Measurements from ENCODE around the gene ALPK3. TPM values are rescaled to one million over a fixed set of nuclear protein-coding genes. Genes with fewer than 3 reads are reported as not detected.

ALPK3 gene
- total RNA-seq, 1 donor from 2014 or later, result 54.5 TPM

- no peak for TF ChIP-seq CTCF (IDR thresholded peaks at IDR 0.05; ENCODE audit: insufficient read depth, low read length, poor library complexity, severe bottlenecking)
Measured at GRCh38 chr15:84785053-84785452, 32.1 kb upstream of the ALPK3 start.

GRCh38 chr15:84788500-84788899, 28.7 kb upstream of the ALPK3 start:
- peaks cover 8% of the 10 kb centered on the region for H3K36me3 ChIP-seq (ENCODE audit: control insufficient read depth, insufficient read depth, low read length)
- no peak for TF ChIP-seq CTCF (IDR thresholded peaks at IDR 0.05; ENCODE audit: insufficient read depth, low read length, poor library complexity, severe bottlenecking)
- no peak for DNase-seq (ENCODE audit: low read depth)
- no peak overlapping the region for H3K4me3 ChIP-seq (ENCODE audit: low read depth, low read length)
- no peaks in the 10 kb centered on the region for H3K27me3 ChIP-seq (ENCODE audit: control insufficient read depth, insufficient read depth, low read length)

More at GRCh38 chr15:84785053-84785452, 32.1 kb upstream of the ALPK3 start:
- no peak for DNase-seq (ENCODE audit: low read depth)
- Histone ChIP-seq H3K36me3 (ENCODE audit: control insufficient read depth, insufficient read depth, low read length) (peaks cover 4% of the 10 kb centered on the region), H3K4me3 (ENCODE audit: low read depth, low read length) (no peak overlapping the region), H3K27me3 (ENCODE audit: control insufficient read depth, insufficient read depth, low read length) (no peaks in the 10 kb centered on the region)

- Histone ChIP-seq H3K27me3 (ENCODE audit: control insufficient read depth, insufficient read depth, low read length) (no peaks in the 10 kb centered on the region), H3K36me3 (ENCODE audit: control insufficient read depth, insufficient read depth, low read length) (peaks cover 8% of the 10 kb centered on the region), H3K4me3 (ENCODE audit: low read depth, low read length) (no peak overlapping the region)
- TF ChIP-seq CTCF (IDR thresholded peaks at IDR 0.05; ENCODE audit: insufficient read depth, low read length, poor library complexity, severe bottlenecking), result no peak
- DNase-seq (ENCODE audit: low read depth), result no peak
Measured at GRCh38 chr15:84789762-84790161, 27.4 kb upstream of the ALPK3 start.

- Histone ChIP-seq H3K4me3 (ENCODE audit: low read depth, low read length) (no peak overlapping the region), H3K27me3 (ENCODE audit: control insufficient read depth, insufficient read depth, low read length) (no peaks in the 10 kb centered on the region), H3K36me3 (ENCODE audit: control insufficient read depth, insufficient read depth, low read length) (peaks cover 8% of the 10 kb centered on the region)
- no peak for TF ChIP-seq CTCF (IDR thresholded peaks at IDR 0.05; ENCODE audit: insufficient read depth, low read length, poor library complexity, severe bottlenecking)
- no peak for DNase-seq (ENCODE audit: low read depth)
Measured at GRCh38 chr15:84790676-84791075, 26.5 kb upstream of the ALPK3 start.

- no peak for DNase-seq (ENCODE audit: low read depth)
Measured at GRCh38 chr15:84791763-84792162, 25.4 kb upstream of the ALPK3 start.

More at GRCh38 chr15:84791763-84792162, 25.4 kb upstream of the ALPK3 start:
- no peak for TF ChIP-seq CTCF (IDR thresholded peaks at IDR 0.05; ENCODE audit: insufficient read depth, low read length, poor library complexity, severe bottlenecking)
- no peak overlapping the region for H3K4me3 ChIP-seq (ENCODE audit: low read depth, low read length)
- H3K36me3 ChIP-seq (ENCODE audit: control insufficient read depth, insufficient read depth, low read length), result peaks cover 6% of the 10 kb centered on the region
- H3K27me3 ChIP-seq (ENCODE audit: control insufficient read depth, insufficient read depth, low read length), result no peaks in the 10 kb centered on the region

All from kidney epithelial cell (primary cell).